ENCODE results near the gene BRINP3. TPM values are rescaled to one million over a fixed set of nuclear protein-coding genes. Genes with fewer than 3 reads are reported as not detected.

Gene BRINP3
- total and polyA plus RNA-seq, 3 experiments from 2014 or later: not detected

GRCh38 chr1:190436615-190437014, 41.0 kb downstream of the BRINP3 start:
- Mint-ChIP-seq H3K4me1 (no peaks in the 10 kb centered on the region), H3K27me3 (no peaks in the 10 kb centered on the region), H3K36me3 (no peaks in the 10 kb centered on the region), H3K27ac (no peak overlapping the region), H3K4me3 (no peak overlapping the region), H3K9me3 (peaks cover 2 to 26% (median 11%) of the 10 kb centered on the region in 5 donors)
- no peak for DNase-seq
- Histone ChIP-seq H3K9me3 (ENCODE audit: low read length) (no peaks in the 10 kb centered on the region), H3K27ac (ENCODE audit: low read depth, low read length) (no peak overlapping the region), H3K4me3 (ENCODE audit: low read length) (no peak overlapping the region), H3K27me3 (ENCODE audit: insufficient read depth, low read length, poor library complexity, severe bottlenecking) (no peaks in the 10 kb centered on the region), H3K36me3 (ENCODE audit: insufficient read depth, low read length) (no peaks in the 10 kb centered on the region), H3K4me1 (ENCODE audit: insufficient read depth, low read length) (no peaks in the 10 kb centered on the region)
- ChIA-PET POLR2A (no interaction called here), CTCF (no interaction called here)

GRCh38 chr1:190429932-190430331, 47.7 kb downstream of the BRINP3 start:
- ChIA-PET POLR2A (no interaction called here), CTCF (no interaction called here)
- peaks cover 0 to 29% (median 6%) of the 10 kb centered on the region in 5 donors for H3K9me3 Mint-ChIP-seq
- H3K36me3 Mint-ChIP-seq: no peaks in the 10 kb centered on the region
- Histone ChIP-seq H3K36me3 (ENCODE audit: insufficient read depth, low read length) (no peaks in the 10 kb centered on the region), H3K9me3 (ENCODE audit: low read length) (no peaks in the 10 kb centered on the region), H3K4me1 (ENCODE audit: insufficient read depth, low read length) (no peaks in the 10 kb centered on the region), H3K27ac (ENCODE audit: low read depth, low read length) (no peak overlapping the region), H3K4me3 (ENCODE audit: low read length) (no peak overlapping the region), H3K27me3 (ENCODE audit: insufficient read depth, low read length, poor library complexity, severe bottlenecking) (no peaks in the 10 kb centered on the region)
- H3K27me3 Mint-ChIP-seq: no peaks in the 10 kb centered on the region
- no peak overlapping the region for H3K4me3 Mint-ChIP-seq
- DNase-seq: no peak
- H3K4me1 Mint-ChIP-seq: no peaks in the 10 kb centered on the region
- H3K27ac Mint-ChIP-seq: no peak overlapping the region

GRCh38 chr1:190429141-190429540, 48.5 kb downstream of the BRINP3 start:
- H3K4me3 Mint-ChIP-seq: no peak overlapping the region
- Histone ChIP-seq H3K27me3 (ENCODE audit: insufficient read depth, low read length, poor library complexity, severe bottlenecking) (no peaks in the 10 kb centered on the region), H3K9me3 (ENCODE audit: low read length) (no peaks in the 10 kb centered on the region), H3K4me3 (ENCODE audit: low read length) (no peak overlapping the region), H3K4me1 (ENCODE audit: insufficient read depth, low read length) (no peaks in the 10 kb centered on the region), H3K36me3 (ENCODE audit: insufficient read depth, low read length) (no peaks in the 10 kb centered on the region), H3K27ac (ENCODE audit: low read depth, low read length) (no peak overlapping the region)
- ChIA-PET CTCF (no interaction called here), POLR2A (no interaction called here)
- no peak for DNase-seq
- no peaks in the 10 kb centered on the region for H3K36me3 Mint-ChIP-seq
- H3K4me1 Mint-ChIP-seq: no peaks in the 10 kb centered on the region
- no peaks in the 10 kb centered on the region for H3K27me3 Mint-ChIP-seq
- no peak overlapping the region for H3K27ac Mint-ChIP-seq
- H3K9me3 Mint-ChIP-seq: peaks cover 1 to 31% (median 6%) of the 10 kb centered on the region in 5 donors

GRCh38 chr1:190416239-190416638, 61.4 kb downstream of the BRINP3 start:
- Mint-ChIP-seq H3K9me3 (peaks cover 0 to 10% (median 3%) of the 10 kb centered on the region in 5 donors), H3K4me1 (no peaks in the 10 kb centered on the region), H3K4me3 (no peak overlapping the region), H3K27ac (no peak overlapping the region), H3K27me3 (no peaks in the 10 kb centered on the region), H3K36me3 (no peaks in the 10 kb centered on the region)
- CTCF ChIA-PET: no interaction called here
- H3K9me3 ChIP-seq (ENCODE audit: low read length): no peaks in the 10 kb centered on the region
- no peak overlapping the region for H3K27ac ChIP-seq (ENCODE audit: low read depth, low read length)
- no peak overlapping the region for H3K4me3 ChIP-seq (ENCODE audit: low read length)
- H3K27me3 ChIP-seq (ENCODE audit: insufficient read depth, low read length, poor library complexity, severe bottlenecking): no peaks in the 10 kb centered on the region
- H3K4me1 ChIP-seq (ENCODE audit: insufficient read depth, low read length): no peaks in the 10 kb centered on the region
- DNase-seq: no peak
- POLR2A ChIA-PET: no interaction called here
- no peaks in the 10 kb centered on the region for H3K36me3 ChIP-seq (ENCODE audit: insufficient read depth, low read length)

- H3K9me3 Mint-ChIP-seq: peaks cover 3 to 18% (median 9%) of the 10 kb centered on the region in 5 donors
Observed at GRCh38 chr1:190413142-190413541, 64.5 kb downstream of the BRINP3 start.

GRCh38 chr1:190403402-190403801, 74.3 kb downstream of the BRINP3 start:
- Histone ChIP-seq H3K36me3 (ENCODE audit: insufficient read depth, low read length) (no peaks in the 10 kb centered on the region), H3K27ac (ENCODE audit: low read depth, low read length) (no peak overlapping the region), H3K27me3 (ENCODE audit: insufficient read depth, low read length, poor library complexity, severe bottlenecking) (no peaks in the 10 kb centered on the region), H3K4me3 (ENCODE audit: low read length) (no peak overlapping the region), H3K4me1 (ENCODE audit: insufficient read depth, low read length) (no peaks in the 10 kb centered on the region), H3K9me3 (ENCODE audit: low read length) (no peaks in the 10 kb centered on the region)
- ChIA-PET CTCF (no interaction called here), POLR2A (no interaction called here)
- DNase-seq: no peak
- Mint-ChIP-seq H3K27me3 (no peaks in the 10 kb centered on the region), H3K4me1 (no peaks in the 10 kb centered on the region), H3K4me3 (no peak overlapping the region), H3K36me3 (no peaks in the 10 kb centered on the region), H3K27ac (no peak overlapping the region), H3K9me3 (peaks cover 0 to 30% (median 4%) of the 10 kb centered on the region in 5 donors)

More at GRCh38 chr1:190413142-190413541, 64.5 kb downstream of the BRINP3 start:
- no peak for DNase-seq
- H3K27me3 ChIP-seq (ENCODE audit: insufficient read depth, low read length, poor library complexity, severe bottlenecking): no peaks in the 10 kb centered on the region
- ChIA-PET CTCF (no interaction called here), POLR2A (no interaction called here)
- H3K27ac ChIP-seq (ENCODE audit: low read depth, low read length): no peak overlapping the region
- H3K27ac Mint-ChIP-seq: no peak overlapping the region
- H3K4me3 ChIP-seq (ENCODE audit: low read length): no peak overlapping the region
- H3K4me3 Mint-ChIP-seq: no peak overlapping the region
- no peaks in the 10 kb centered on the region for H3K27me3 Mint-ChIP-seq
- H3K9me3 ChIP-seq (ENCODE audit: low read length): no peaks in the 10 kb centered on the region
- H3K4me1 Mint-ChIP-seq: no peaks in the 10 kb centered on the region
- H3K4me1 ChIP-seq (ENCODE audit: insufficient read depth, low read length): no peaks in the 10 kb centered on the region
- H3K36me3 ChIP-seq (ENCODE audit: insufficient read depth, low read length): no peaks in the 10 kb centered on the region
- H3K36me3 Mint-ChIP-seq: no peaks in the 10 kb centered on the region

- Histone ChIP-seq H3K27me3 (ENCODE audit: insufficient read depth, low read length, poor library complexity, severe bottlenecking) (no peaks in the 10 kb centered on the region), H3K36me3 (ENCODE audit: insufficient read depth, low read length) (no peaks in the 10 kb centered on the region), H3K4me3 (ENCODE audit: low read length) (no peak overlapping the region), H3K9me3 (ENCODE audit: low read length) (no peaks in the 10 kb centered on the region), H3K4me1 (ENCODE audit: insufficient read depth, low read length) (no peaks in the 10 kb centered on the region), H3K27ac (ENCODE audit: low read depth, low read length) (no peak overlapping the region)
- no peak for DNase-seq
- H3K4me1 Mint-ChIP-seq: no peaks in the 10 kb centered on the region
- no peak overlapping the region for H3K27ac Mint-ChIP-seq
- peaks cover 0 to 46% (median 4%) of the 10 kb centered on the region in 5 donors for H3K9me3 Mint-ChIP-seq
- CTCF ChIA-PET: no interaction called here
- POLR2A ChIA-PET: no interaction called here
- peaks cover 0 to 1% of the 10 kb centered on the region in 2 donors for H3K27me3 Mint-ChIP-seq
- no peaks in the 10 kb centered on the region for H3K36me3 Mint-ChIP-seq
- H3K4me3 Mint-ChIP-seq: no peak overlapping the region
Observed at GRCh38 chr1:190399233-190399632, 78.4 kb downstream of the BRINP3 start.

- Histone ChIP-seq H3K36me3 (ENCODE audit: insufficient read depth, low read length) (no peaks in the 10 kb centered on the region), H3K27ac (ENCODE audit: low read depth, low read length) (no peak overlapping the region), H3K4me3 (ENCODE audit: low read length) (no peak overlapping the region), H3K9me3 (ENCODE audit: low read length) (no peaks in the 10 kb centered on the region), H3K4me1 (ENCODE audit: insufficient read depth, low read length) (no peaks in the 10 kb centered on the region), H3K27me3 (ENCODE audit: insufficient read depth, low read length, poor library complexity, severe bottlenecking) (no peaks in the 10 kb centered on the region)
- H3K9me3 Mint-ChIP-seq: peaks cover 0 to 41% (median 8%) of the 10 kb centered on the region in 5 donors
- CTCF ChIA-PET: no interaction called here
- POLR2A ChIA-PET: no interaction called here
- DNase-seq: no peak
- H3K4me3 Mint-ChIP-seq: no peak overlapping the region
- H3K27me3 Mint-ChIP-seq: no peaks in the 10 kb centered on the region
- H3K4me1 Mint-ChIP-seq: no peaks in the 10 kb centered on the region
- H3K27ac Mint-ChIP-seq: no peak overlapping the region
- no peaks in the 10 kb centered on the region for H3K36me3 Mint-ChIP-seq
Observed at GRCh38 chr1:190391582-190391981, 86.1 kb downstream of the BRINP3 start.

- no peak overlapping the region for H3K4me3 ChIP-seq (ENCODE audit: low read length)
- no peak for DNase-seq
- Mint-ChIP-seq H3K4me1 (no peaks in the 10 kb centered on the region), H3K36me3 (no peaks in the 10 kb centered on the region), H3K4me3 (no peak overlapping the region), H3K9me3 (peaks cover 3 to 26% (median 8%) of the 10 kb centered on the region in 5 donors), H3K27ac (no peak overlapping the region), H3K27me3 (no peaks in the 10 kb centered on the region)
- H3K27me3 ChIP-seq (ENCODE audit: insufficient read depth, low read length, poor library complexity, severe bottlenecking): no peaks in the 10 kb centered on the region
- H3K36me3 ChIP-seq (ENCODE audit: insufficient read depth, low read length): no peaks in the 10 kb centered on the region
- ChIA-PET POLR2A (no interaction called here), CTCF (no interaction called here)
- no peak overlapping the region for H3K27ac ChIP-seq (ENCODE audit: low read depth, low read length)
- no peaks in the 10 kb centered on the region for H3K4me1 ChIP-seq (ENCODE audit: insufficient read depth, low read length)
- H3K9me3 ChIP-seq (ENCODE audit: low read length): no peaks in the 10 kb centered on the region
Observed at GRCh38 chr1:190377991-190378390, 99.7 kb downstream of the BRINP3 start.
